ENCODE measurements around the gene AASDHPPT. TPM values are rescaled to one million over a fixed set of nuclear protein-coding genes. Genes with fewer than 3 reads are reported as not detected.
"Not testable (repeated sequence)": the region's sequence is repeated elsewhere in the genome, so short reads cannot be mapped to it uniquely, and the experiment has no call there.

AASDHPPT gene
- total and polyA plus RNA-seq, 7 donors, result 18.0 to 40.1 (median 25.0) TPM

DNA sequence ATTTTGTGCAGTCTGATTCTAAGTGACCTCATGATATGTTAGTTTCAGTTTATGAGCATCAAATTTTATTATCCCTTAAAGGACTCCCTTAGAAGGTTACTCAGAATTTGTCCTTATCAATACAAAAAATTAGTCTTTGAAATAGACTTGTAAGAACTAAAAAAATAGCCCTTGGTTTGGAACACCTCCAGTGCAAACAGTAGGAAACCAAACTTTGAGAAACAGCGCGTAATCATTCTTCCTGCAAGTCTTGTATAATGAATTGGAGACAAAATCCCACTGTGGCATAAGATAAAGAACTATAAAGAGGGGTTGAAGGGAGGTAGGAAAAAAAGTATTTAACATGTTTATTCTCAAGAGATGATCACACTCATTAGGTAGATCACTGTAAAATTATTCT is 44.6 kb upstream of the AASDHPPT start:
- DNase-seq (no peak), ATAC-seq (no peak)
- TF ChIP-seq, protein P1, sequence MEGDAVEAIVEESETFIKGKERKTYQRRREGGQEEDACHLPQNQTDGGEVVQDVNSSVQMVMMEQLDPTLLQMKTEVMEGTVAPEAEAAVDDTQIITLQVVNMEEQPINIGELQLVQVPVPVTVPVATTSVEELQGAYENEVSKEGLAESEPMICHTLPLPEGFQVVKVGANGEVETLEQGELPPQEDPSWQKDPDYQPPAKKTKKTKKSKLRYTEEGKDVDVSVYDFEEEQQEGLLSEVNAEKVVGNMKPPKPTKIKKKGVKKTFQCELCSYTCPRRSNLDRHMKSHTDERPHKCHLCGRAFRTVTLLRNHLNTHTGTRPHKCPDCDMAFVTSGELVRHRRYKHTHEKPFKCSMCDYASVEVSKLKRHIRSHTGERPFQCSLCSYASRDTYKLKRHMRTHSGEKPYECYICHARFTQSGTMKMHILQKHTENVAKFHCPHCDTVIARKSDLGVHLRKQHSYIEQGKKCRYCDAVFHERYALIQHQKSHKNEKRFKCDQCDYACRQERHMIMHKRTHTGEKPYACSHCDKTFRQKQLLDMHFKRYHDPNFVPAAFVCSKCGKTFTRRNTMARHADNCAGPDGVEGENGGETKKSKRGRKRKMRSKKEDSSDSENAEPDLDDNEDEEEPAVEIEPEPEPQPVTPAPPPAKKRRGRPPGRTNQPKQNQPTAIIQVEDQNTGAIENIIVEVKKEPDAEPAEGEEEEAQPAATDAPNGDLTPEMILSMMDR (IDR thresholded peaks at IDR 0.05), result no peak
- peaks cover 0 to 6% (median 2%) of the 10 kb centered on the region in 3 donors for H3K27me3 ChIP-seq (ENCODE audit: insufficient read depth in 3 of 3, low read length in 2 of 3)
- H3K36me3 ChIP-seq (ENCODE audit: insufficient read depth in 1 of 2, low read depth in 1 of 2), result no peaks in the 10 kb centered on the region
- no peaks in the 10 kb centered on the region for H3K9me3 ChIP-seq
- no peak overlapping the region for H3K27ac ChIP-seq
- H3K4me1 ChIP-seq, result no peaks in the 10 kb centered on the region
- 89 to 96% (median 90%) methylated on average over 2 of the region's 2 CpGs for WGBS, 3 donors
- intact Hi-C loops (cut with DNase I), result no loop called here
- no peak overlapping the region for H3K4me3 ChIP-seq

DNA sequence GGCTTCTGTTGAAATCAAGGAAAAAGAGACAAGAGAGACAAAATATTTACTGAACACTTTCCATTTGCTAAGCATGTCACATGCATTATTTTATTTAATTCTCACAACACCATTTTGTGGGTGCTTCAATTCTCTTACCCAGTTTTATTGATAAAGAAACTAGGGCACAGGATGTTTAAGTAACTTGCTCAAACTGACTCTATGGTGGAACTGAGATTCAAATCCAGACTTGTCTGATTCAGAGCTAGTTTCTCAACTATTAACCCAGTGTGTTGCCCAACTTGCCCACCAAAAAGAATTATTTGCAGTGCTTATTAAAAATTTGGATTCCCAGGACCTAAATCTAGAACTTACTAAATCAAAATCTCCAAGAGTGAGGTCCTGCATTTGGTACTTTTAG is 33.9 kb upstream of the AASDHPPT start:
- TF ChIP-seq, protein P1 (IDR thresholded peaks at IDR 0.05), result no peak
- no peaks in the 10 kb centered on the region for H3K27me3 ChIP-seq (ENCODE audit: insufficient read depth in 3 of 3, low read length in 2 of 3)
- H3K4me3 ChIP-seq, result no peak overlapping the region
- intact Hi-C loops (cut with DNase I), result no loop called here
- ATAC-seq (no peak), DNase-seq (no peak)
- no peaks in the 10 kb centered on the region for H3K4me1 ChIP-seq
- no peak overlapping the region for H3K27ac ChIP-seq
- H3K36me3 ChIP-seq (ENCODE audit: insufficient read depth in 1 of 2, low read depth in 1 of 2), result no peaks in the 10 kb centered on the region
- H3K9me3 ChIP-seq, result no peaks in the 10 kb centered on the region

DNA sequence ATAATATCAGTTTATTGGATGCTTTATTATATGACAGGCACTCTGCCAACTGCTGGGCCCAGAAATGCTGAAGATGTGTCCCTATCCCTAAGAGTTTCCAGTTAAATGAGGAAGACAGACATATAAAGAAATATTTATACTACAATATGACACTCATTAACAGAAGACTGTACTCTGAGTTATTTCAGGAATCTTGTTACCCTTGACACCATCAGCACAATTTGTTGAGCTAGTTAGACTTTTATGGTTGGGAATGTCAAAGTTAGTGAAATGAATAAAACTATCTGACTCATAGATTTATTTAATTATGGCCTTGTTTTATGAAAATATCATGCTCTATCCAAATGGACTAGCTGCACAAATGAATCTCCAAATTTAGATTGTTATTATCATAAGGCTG is 29.8 kb upstream of the AASDHPPT start:
- Histone ChIP-seq H3K4me1 (no peaks in the 10 kb centered on the region), H3K4me3 (no peak overlapping the region), H3K9me3 (no peaks in the 10 kb centered on the region), H3K36me3 (ENCODE audit: insufficient read depth in 1 of 2, low read depth in 1 of 2) (no peaks in the 10 kb centered on the region), H3K27me3 (ENCODE audit: insufficient read depth in 3 of 3, low read length in 2 of 3) (no peaks in the 10 kb centered on the region), H3K27ac (no peak overlapping the region)
- no peak for DNase-seq
- TF ChIP-seq, protein P1 (IDR thresholded peaks at IDR 0.05), result no peak
- intact Hi-C loops (cut with DNase I), result no loop called here
- ATAC-seq, result no peak

GRCh38 chr11:106049727-106050476 is 27.6 kb upstream of the AASDHPPT start:
- DNase-seq, result no peak
- intact Hi-C loops (cut with DNase I), result no loop called here
- WGBS, 3 donors, result 68 to 78% (median 77%) methylated on average over 5 of the region's 5 CpGs
- Histone ChIP-seq H3K27me3 (ENCODE audit: insufficient read depth in 3 of 3, low read length in 2 of 3) (no peaks in the 10 kb centered on the region), H3K9me3 (no peaks in the 10 kb centered on the region), H3K4me1 (no peaks in the 10 kb centered on the region), H3K27ac (no peak overlapping the region), H3K4me3 (no peak overlapping the region), H3K36me3 (ENCODE audit: insufficient read depth in 1 of 2, low read depth in 1 of 2) (no peaks in the 10 kb centered on the region)
- TF ChIP-seq, protein P1 (IDR thresholded peaks at IDR 0.05), result no peak
- no peak for ATAC-seq

- DNase-seq, result no peak
- no peaks in the 10 kb centered on the region for H3K9me3 ChIP-seq
- H3K4me3 ChIP-seq, result no peak overlapping the region
- H3K27ac ChIP-seq, result no peak overlapping the region
- 89 to 93% (median 90%) methylated on average over 2 of the region's 2 CpGs for WGBS, 3 donors
- no peaks in the 10 kb centered on the region for H3K27me3 ChIP-seq (ENCODE audit: insufficient read depth in 3 of 3, low read length in 2 of 3)
- peaks cover 0 to 9% of the 10 kb centered on the region in 2 donors for H3K36me3 ChIP-seq (ENCODE audit: insufficient read depth in 1 of 2, low read depth in 1 of 2)
- TF ChIP-seq, protein P1 (IDR thresholded peaks at IDR 0.05), result no peak
- intact Hi-C loops (cut with DNase I), result no loop called here
- no peak for ATAC-seq
- H3K4me1 ChIP-seq, result no peaks in the 10 kb centered on the region
Observed at GRCh38 chr11:106051103-106051502, 26.4 kb upstream of the AASDHPPT start.

DNA sequence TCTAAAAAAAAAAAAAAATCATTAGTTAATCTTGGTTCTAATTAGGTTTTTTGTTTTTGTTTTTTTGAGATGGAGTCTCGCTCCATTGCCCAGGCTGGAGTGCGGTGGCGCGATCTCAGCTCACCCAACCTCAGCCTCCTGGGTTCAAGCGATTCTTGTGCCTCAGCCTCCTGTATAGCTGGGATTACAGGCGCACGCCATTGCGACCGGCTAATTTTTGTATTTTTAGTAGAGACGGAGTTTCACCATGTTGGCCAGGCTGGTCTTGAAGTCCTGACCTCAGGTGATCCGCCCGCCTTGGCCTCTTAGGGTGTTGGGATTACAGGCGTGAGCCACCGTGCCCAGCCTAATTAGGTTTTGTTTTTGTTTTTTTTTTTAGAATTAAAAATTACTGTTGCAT is 19.1 kb upstream of the AASDHPPT start:
- 91 to 98% (median 98%) methylated on average over 14 of the region's 14 CpGs for WGBS, 3 donors
- ATAC-seq, result not testable (repeated sequence)

More for the DNA sequence above, 19.1 kb upstream of the AASDHPPT start:
- H3K27ac ChIP-seq; H3K4me1 ChIP-seq; H3K27me3 ChIP-seq (ENCODE audit: insufficient read depth in 3 of 3, low read length in 2 of 3); H3K4me3 ChIP-seq; intact Hi-C loops (cut with DNase I); H3K9me3 ChIP-seq; DNase-seq: not testable (repeated sequence)
- peaks cover 0 to 19% of the 10 kb centered on the region in 2 donors for H3K36me3 ChIP-seq (ENCODE audit: insufficient read depth in 1 of 2, low read depth in 1 of 2)
